Left hindlimb (tissue), 1 donor: ENCODE results near the gene ZHX3.
A peak's percentile ranks its signal among the peaks of the same experiment; 100 is the strongest.
"Not testable (repeated sequence)": the region's sequence is repeated elsewhere in the genome, so short reads cannot be mapped to it uniquely, and the experiment has no call there.

ENCODE experiments used
- DNase-seq: peaks from one replicate; pipeline ENCODE4 v3.0.0-alpha.2; 2018

Gene ZHX3

DNA sequence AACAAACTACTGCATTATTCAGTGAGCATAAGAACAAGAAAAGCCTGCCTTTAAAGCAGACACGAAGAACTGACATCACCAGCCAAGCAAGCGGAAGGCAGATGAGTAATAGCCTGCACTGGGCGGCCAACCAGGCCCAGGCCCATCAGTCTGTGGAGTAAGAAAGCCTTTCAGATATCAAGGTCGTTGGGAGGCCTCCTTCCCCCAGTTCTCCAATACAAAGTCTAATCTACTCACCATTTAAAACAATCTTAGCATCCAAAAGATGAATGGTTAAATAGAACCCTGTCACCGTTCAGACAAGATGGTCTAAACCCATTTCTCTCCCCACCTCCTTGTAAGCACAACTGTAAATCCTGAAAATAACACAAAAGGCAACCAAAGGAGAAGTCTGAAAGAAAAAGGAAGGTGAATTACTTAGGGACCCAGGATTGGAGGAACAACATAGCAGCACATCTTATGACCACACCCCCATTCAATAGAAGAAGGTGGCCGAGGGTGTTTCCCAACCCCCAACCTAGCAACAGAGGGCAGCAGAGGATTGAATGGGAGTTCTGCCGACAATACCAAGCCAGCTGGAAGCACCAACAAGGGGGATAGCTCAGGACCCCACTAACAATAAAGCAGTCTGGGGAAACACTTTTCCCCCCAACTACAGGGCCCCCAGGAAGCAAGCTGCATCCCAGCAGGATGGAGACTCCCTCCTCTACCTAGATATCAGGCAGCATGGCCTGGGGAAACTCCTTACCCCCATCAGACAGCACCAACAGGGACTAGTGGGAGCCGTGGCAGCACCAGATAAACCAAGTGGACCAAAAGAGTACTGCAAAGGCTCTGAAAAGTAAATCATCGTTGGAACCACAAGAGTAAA lies 67.9 kb downstream of the ZHX3 start:
- DNase-seq, result peak; percentile 66

DNA sequence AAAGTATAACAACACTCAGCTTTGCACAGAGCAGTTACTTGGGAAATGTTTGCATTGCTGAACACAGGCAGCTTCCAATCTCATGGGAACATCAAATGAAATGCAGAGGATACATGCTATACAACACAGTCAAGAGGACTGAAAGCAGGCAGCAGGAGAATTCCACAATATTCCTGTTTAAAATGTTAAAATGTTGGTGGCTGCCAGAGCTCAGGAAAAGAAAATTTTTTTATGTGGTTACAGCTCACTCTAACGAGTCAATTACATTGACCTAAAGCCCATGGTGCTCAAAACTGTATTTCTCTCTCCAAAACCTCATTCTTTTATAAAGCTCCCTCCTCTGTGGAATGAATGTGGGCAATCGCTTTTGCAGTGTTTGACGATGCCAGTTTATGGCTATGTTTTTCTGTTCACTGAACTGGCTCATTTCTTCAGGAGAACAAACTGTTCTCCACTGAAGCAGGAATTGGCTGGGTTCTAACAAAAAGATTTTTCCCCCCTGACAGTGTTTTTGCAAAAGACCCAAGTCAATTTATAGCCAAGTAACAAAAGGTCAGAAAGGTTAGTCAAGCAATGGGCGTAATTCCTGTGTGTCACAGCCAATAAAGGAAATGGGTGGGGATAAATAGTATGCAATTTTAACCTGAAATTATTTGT lies 69.0 kb downstream of the ZHX3 start:
- peak; percentile 38 for DNase-seq

DNA sequence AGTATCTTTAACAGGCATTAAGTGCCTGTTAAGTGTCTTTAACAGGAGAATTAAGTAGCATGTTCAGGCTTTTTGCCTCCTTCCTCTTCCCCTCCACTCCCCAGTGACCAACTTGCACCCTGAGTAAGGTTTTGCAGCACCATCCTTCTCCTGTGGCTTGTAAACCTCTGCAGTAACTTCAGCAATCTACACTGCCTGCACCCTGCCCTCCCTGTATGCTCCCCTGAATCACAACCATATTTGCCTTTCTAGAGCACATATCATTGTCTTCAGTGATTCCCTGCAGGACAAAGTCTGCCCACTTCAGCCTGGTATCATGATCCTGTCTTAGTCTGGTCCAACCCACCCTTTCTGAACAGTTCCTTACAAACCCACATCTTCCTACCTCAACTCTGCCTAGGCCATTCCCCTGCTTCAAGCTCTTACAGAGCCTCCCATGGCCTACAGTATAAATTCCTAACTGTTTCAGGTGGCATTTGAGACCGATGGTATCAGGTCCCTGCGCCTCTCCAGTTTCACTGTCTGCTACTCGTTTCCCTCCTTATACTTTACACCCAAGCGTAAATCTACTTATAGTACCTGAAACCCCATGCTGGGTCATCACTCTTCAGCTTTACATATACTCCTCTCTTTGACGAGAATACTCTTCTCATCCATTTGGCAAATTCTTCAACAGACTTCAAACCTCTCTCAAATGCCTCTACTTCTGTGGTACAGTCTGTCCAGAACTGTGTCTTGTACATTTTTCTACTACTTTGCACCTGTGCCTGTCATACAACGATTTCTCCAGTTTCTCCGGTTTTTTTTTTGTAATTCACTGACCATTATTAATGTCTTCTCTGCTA lies 69.8 kb downstream of the ZHX3 start:
- DNase-seq, result no peak

DNA sequence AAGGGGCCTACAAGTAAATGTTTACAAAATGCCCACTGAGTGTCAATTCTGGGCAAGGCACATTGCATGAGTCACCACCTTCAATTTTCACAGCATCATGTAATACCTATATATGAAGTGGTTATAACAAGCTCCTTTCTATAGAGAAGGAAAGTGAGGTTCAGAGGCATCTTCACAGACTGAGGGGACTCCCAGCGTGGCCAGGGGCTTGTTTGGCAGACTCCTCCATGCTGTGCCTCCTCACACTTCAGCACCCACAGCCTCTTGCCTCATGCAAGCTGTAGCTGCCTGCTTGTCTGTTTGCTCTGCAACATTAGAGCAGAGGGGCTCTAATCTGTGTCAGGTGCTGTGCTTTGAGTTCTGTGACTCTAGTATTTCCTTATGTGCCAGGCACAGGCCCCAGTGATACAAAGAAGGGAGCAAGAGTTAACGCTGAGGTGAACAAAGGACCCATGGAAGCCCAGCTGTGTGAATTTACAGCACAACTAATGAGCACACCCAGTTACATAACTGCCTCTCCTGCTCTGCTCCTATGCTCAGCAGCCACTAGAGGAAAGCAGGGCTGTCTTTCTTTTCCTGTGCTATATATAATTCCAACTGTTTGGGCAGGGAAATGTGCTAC lies 72.3 kb downstream of the ZHX3 start:
- no peak for DNase-seq

DNA sequence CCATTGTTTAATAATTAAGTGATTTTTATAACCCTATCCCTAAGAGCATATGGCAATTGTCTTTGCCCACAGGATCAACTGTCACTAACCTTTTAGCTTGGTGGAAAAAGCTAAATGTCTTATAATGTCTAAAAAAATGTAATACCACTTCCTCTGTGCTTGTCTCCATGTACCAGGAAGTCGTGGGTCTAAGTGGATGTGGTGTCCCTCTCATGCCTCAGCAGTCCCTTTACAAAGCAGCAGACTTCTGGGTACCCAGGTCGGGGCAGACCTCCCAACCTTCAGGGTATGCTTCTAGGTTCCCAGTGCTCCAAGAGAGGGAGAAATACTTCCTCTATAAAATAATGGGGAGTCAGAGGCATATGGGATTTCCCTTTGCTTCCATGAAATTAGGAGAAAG lies 74.7 kb downstream of the ZHX3 start:
- no peak for DNase-seq

DNA sequence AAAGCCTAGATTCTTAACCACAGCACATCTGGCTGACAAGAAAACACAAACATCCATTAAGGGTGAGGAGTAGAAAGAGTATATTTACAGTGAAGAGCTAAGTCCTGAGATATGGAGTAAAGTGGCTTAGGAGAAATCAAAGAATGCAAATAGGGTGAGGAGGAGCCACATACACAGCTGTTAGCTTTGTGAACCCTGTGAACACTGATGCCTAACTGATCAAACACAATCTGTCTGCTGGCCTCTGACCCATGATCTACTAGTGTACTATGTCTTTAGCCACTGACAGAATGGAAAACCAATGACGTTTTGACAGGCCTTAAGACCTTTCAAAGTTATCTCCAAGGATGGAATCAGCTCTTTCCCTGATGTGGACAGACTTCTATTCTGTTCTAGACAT lies 75.2 kb downstream of the ZHX3 start:
- no peak for DNase-seq

DNA sequence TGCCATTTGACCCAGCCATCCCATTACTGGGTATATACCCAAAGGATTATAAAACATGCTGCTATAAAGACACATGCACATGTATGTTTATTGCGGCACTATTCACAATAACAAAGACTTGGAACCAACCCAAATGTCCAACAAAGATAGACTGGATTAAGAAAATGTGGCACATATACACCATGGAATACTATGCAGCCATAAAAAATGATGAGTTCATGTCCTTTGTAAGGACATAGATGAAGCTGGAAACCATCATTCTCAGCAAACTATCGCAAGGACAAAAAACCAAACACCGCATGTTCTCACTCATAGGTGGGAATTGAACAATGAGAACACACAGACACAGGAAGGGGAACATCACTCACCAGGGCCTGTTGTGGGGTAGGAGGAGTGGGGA lies 80.3 kb downstream of the ZHX3 start:
- DNase-seq, result not testable (repeated sequence)

DNA sequence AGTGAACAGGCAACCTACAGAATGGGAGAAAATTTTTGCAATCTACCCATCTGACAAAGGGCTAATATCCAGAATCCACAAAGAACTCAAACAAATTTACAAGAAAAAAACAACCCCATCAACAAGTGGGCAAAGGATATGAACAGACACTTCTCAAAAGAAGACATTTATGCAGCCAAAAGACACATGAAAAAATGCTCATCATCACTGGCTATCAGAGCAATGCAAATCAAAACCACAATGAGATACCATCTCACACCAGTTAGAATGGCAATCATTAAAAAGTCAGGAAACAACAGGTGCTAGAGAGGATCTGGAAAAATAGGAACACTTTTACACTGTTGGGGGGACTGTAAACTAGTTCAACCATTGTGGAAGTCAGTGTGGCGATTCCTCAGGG lies 80.7 kb downstream of the ZHX3 start:
- DNase-seq, result not testable (repeated sequence)

DNA sequence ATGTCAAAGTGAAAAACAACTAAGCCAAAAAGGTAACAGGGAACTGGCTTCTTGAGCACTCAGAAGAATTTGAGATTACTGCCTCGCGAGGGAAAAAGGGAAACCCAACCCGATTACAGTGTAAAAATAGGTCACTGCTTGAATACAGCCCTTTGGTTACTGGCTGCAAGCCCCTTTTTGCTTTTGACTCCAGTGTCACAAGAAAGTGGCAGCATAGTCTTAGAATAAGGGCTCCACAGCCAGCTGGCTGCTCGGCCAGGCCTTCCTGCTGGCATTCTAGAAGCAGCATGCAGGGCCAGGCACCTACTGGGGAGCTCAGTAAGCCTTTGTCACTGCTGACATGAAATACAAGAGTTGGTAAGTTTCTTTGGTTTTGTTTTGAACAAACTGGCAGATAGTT lies 83.0 kb downstream of the ZHX3 start:
- no peak for DNase-seq

DNA sequence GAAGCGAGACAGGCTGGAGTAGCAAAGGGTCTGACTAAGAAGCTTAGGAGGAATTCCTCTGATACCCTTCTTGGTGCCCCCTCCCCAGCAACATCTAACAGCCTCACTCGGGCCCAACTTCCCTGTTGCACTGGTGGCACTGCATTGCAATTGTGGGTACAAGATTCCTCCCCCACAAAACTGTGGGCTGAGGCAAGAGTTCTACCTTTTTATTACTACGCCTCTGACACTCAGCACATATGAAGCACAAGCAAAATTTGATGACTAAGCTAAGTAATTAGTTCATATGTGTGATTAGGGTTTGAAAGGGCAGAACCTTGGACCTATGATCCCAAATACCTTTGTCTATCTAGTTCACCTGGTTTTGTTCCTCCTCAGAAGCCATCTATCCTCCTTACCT lies 83.5 kb downstream of the ZHX3 start:
- DNase-seq, result no peak

DNA sequence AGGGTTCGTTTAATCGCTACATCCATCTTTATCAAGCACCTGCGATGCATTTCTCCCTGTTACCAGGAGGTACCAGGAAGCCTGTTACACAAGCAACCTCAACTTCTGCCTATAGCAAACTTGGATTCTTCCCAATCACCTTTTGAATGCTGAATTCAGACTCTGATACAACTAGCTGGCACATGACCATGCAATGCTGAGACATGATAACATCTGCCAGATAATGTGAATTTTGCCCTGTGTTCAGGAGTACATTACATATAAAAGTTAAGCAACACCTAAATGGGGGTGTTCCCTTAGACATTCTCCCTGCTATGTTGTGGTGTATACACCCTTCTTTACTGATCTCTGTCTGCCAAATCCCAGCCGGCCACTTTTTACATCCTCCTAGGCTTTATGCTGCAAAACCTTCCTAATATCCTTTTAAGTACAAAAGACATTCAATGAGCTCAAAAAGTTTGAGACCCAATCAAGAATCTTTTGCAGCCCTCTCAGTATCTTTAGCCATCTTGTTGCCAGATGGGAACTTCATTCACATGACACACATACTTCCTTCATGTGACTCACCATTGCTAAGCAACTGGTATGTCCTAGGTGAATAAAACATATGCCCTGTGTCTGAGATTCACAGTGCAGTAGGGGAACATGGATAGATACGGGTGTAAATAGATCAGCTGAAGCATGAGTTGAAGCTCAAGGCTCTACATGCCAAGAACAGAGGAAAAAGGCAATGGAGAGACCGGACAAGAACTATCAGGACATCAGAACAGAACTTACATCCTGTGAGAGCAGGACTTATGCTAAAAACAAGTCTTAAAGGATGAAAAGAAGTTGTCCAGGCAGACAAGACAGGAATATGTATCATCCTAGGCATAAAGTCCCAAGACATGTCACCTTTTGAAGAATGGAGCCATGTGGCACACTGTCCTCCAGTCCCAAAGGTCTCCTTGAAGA lies 84.3 kb downstream of the ZHX3 start:
- no peak for DNase-seq

DNA sequence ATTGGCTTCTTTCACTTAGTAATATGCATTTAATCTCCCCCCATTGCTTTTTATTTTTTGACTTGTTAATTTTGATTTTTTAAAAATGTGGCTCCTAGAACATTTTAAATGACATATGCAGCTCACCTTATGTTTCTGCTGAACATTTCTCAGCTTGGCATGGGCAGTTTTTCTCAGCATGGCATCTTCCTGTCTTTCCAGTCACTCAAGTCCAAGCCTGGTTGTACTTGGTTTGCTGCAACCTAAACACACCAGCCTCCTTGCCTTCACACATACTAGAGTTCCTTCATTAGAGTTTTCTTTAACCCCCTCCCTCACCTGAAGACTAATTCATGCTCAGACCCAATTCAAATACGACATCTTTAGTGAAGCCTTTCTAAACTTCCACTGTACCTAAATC lies 86.4 kb downstream of the ZHX3 start:
- DNase-seq, result no peak

DNA sequence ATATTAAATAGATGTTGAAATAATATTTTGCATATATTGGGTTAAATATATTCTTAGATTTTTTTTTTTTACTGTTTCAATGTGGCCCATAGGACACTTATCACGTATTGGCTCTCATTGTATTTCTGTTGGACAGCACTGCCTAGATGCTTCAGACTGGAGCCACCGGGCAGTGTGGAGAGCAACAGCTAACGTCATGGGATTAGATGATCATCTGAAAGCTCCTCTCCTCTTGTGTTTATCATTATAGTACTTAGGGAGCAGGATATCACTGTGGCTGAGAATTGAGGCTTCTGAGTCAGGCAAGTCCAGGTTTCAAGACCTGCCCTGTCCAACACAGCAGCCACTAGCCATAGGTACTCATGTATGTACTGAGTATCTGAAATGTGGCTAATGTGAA lies 87.4 kb downstream of the ZHX3 start:
- no peak for DNase-seq

DNA sequence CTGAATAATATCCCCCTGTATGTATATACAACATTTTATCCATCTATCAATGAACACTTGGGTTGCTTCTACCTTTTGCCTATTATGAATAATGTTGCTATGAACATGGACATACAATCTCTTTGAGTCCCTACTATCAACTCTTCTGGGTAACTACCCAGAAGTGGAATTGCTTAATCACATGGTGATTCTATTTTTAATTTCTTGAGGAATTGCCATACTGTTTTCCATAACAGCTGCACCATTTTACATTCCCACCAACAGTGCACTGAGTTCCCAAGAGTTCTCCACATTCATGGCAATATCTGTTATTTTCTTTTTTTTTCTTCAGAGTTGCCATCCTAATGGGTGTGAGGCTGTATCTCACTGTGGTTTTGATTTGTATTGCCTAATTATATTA lies 88.3 kb downstream of the ZHX3 start:
- no peak for DNase-seq

DNA sequence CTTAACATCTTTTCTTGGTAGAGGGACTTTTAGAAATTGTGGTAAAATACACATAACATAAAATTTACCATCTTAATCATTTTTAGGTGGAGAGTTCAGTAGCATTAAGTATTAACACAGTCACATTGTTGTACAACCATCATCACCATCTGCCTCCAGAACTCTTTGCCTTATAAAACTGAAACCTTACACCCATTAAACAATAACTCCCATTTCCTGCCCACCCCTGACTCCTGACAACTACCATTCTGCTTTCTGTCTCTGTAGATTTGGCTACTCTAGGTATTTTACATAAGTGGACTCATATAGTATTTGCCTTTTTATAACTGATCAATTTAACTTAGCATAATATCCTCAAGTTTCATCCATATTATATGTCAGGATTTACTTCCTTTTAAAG lies 88.7 kb downstream of the ZHX3 start:
- DNase-seq, result no peak

DNA sequence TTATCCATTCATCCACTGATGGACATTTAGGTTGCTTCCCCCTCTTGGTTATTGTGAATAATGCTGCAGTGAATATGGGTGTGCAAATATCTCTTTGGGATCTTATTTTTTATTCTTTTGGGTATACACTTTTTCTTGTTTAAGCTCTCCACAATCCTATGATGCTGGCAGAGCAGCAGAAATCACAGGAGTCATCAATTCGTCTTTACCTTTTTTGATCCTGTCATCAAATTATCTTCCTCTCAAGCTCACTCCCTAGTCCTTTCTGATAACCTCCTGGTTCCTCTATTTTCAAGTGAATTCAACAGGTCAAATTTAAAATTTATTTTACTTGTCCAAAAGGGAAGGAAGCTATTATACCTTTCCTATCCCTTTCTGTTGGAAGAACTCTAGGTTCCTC lies 91.1 kb downstream of the ZHX3 start:
- DNase-seq, result no peak

DNA sequence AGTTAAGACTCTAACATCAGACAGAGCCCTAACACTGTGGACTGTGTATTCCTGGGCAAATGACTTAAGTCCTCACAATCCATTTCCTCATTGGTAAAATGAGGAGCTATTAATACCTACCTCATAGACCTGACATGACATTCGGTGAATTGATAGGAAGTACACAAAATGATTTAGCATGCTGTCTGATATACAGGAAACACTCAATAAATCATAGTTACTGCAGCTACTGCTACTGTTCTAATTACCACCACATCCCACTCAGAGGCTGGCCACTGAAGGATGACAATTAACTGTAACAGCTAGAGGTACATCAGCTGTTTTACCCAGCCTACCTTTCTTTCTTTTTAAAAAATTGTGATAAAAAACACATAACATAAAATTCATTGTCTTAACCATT lies 92.4 kb downstream of the ZHX3 start:
- DNase-seq, result no peak

DNA sequence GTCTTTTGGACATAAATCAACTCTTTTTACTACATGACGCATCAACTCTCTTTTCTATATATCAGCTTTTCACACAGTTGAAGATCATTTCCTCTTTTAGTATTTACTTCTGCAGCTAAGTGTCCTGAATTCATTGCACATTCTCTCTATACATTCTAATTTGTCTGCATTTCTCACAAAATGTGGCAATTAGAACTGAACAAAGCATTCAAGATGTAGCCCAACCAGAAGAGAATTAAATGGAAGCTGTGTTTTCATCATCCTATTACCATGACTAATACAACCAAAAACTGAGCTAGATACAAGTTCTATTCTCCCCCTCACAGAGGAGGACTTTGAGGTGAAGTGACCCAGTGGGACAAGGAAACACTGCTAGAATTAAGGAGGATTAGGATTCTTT lies 93.2 kb downstream of the ZHX3 start:
- no peak for DNase-seq

DNA sequence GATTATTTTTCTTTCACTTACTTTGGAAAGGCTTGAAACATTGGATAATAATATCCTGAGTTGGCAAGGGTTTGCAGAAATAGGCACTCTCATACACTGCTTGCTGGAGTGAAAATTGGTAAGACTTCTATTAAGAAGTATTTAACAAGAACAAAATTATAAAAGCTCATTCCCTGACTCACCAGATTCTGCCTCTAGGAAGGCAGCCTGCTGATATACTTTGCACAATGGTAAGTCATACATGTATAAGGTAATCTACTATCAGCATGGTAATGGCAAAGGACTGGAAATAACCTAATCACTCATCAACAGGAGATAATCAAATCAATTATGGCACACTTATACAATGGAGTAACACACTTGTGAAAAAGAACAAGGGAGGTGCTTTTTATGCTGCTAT lies 94.4 kb downstream of the ZHX3 start:
- DNase-seq, result no peak

DNA sequence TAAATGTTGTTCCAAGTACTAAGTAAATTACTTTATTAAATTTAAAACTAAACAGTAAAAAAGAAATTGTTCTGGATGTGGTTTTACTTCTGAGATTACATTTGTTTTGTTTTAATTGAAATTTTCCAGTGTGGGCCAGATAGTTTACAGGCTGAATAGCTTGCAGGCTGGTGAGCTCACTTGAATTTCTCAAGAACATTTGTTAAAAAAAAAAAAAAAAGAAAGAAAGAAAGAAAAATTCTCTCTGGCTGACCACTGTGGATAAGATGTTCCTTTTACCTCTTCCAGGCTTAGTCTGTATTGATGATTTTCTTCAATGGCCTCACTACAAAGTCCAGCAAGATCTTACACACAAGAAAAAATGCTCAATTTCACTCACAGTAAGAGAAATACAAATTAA lies 94.8 kb downstream of the ZHX3 start:
- no peak for DNase-seq

DNA sequence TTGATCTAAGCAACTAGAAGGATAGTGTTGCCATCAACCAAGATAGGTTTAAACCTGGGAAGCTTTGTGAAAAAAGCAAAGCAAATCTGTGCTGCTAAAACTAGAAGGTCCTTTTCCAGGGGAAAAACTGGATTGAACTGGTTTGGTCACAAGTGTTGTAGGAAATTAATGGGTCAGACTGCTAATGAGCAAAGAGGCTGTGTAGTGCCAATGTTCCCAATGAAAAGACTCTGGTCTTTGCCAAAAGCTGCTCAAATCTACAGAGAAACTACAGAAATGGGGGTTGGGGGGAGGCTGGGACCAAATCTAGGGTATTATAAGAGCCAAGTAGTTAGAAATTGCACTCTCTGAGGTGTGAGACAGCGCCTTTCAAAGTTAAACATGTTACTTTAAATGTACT lies 95.2 kb downstream of the ZHX3 start:
- DNase-seq, result no peak

DNA sequence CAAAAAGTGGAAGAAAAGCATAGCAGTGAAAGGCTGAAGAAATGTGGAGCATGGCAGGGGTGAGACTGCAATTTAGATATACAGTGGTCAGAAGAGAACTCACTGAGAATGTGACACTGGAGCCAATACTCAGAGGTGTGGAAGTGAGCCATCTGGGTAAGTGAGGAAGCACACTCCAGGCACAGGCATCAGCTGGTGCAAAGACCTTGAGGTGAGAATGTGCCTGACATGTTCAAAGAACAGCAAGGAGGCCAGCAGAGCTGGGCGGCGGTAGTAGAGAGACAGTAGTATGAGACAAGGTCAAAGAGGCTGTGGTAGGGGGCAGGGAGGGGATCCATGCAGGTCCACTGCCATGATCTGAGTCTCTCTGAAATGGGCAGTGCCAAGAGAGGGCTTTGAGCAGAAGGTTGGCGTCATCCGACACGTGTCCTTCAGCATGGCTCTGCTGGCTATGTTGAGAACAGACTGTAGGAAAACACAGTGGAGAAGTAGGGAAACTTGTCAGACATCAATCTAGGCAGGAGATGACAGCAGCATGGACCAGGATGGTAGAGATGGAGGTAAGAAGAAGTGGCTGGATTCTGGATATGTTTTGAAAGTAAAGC lies 95.8 kb downstream of the ZHX3 start:
- DNase-seq, result no peak
